GM18505 (cell line): ENCODE data around the gene GBA2.

Experiments used
- ATAC-seq: cut with Tn5 transposase; IDR thresholded peaks from one replicate; pipeline ENCODE4 v1.9.1; 2021; ENCODE audit not compliant: unreplicated experiment
- POLR2A ChIP-seq: IDR thresholded peaks from 4 replicates; pipeline ENCODE4 v1.6.1; 2011; ENCODE audit warnings: borderline replicate concordance; ENCODE audit not compliant: insufficient read depth, insufficient read length; ENCODE audit errors: extremely low read depth

Gene GBA2

DNA sequence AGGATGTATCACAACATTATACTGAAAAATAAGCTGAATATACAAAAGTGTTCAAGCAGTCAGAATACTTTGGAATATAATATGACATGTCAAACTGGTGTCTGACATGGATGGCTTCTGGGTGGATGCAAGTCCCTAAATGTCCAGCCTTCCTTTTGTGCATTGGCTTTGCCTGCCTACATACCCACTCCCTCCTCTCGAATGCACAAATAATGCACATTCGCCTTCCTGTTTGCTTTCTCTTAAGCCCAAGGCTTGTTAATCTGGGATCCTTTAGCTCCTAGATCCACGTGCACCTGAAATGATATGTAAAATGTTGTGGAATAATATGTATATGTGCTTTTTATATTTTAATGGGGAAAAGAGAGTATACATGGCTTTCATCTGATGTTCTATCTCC is 29.5 kb upstream of the GBA2 start:
- TF ChIP-seq POLR2A, result no peak
- no peak for ATAC-seq

DNA sequence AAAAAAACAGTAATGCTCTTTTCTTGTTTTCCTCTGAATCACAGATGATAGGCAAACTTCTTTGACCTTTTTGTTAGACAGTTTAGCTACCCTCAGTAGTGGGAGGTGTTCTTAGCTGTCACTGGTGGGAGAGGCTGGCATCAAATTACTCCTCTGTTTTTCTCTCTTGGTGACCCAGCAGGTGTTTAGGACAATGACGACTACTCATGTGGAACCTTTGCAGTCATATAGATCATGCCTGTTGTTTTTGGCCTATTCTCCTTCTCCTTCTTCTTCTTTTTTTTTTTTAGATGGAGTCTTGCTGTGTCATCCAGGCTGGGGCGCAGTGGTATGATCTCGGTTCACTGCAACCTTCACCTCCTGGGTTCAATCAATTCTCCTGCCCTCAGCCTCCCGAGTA is 27.0 kb upstream of the GBA2 start:
- TF ChIP-seq POLR2A, result no peak
- ATAC-seq, result no peak

DNA sequence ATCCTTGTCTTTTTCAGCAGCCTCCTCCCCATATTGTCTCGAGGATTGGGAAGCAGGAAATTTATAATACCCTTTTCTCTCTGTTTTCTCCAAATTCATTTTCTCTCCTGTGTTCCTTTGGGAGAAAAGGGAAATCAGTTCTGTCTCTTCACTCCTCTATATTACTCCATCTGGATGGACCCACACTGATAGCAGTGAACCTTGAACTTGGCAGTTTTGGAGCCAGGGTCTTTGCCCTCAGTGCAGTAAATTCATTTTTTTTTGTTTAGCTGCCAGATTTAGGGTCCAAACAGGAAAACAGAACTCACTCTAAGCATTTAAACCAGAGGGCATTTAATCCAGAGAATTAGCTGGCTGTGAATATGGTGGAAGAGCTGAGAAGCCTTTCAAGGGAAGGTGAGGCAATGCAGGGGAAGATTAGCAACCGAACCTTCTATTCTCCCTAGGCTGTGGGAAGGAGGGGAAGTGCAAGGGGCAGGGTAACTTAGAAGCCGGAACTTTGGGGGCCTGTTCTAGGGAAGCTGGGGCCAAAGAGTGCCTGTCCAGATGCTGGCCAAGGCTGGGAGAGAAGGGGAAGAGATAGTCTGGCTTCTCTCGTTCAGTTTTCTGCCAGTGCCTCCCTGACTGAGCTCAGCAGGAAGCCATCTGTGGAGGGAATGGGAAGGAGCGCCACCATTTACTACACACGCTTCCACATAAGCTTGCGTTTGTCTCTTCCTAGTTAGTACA is 26.0 kb upstream of the GBA2 start:
- no peak for ATAC-seq
- TF ChIP-seq POLR2A, result no peak

DNA sequence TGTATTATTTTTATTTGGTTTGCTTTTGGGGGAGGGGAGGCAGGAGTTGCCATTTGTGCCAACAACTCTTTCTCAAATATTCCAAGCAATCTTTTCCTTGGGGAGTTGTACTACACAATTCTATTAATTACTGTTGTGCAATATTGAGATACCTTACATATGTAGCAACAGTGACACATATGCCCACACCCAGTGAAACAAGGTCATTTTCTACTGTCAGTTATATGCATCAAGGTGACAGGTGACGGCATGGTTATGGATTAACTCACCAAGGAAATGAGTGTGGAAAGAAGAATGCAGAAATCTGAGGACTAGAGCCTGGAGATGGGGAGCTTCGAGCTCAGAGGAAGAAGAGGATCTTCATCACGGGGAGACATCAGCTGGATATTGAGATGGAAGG is 22.9 kb upstream of the GBA2 start:
- TF ChIP-seq POLR2A, result no peak
- no peak for ATAC-seq

DNA sequence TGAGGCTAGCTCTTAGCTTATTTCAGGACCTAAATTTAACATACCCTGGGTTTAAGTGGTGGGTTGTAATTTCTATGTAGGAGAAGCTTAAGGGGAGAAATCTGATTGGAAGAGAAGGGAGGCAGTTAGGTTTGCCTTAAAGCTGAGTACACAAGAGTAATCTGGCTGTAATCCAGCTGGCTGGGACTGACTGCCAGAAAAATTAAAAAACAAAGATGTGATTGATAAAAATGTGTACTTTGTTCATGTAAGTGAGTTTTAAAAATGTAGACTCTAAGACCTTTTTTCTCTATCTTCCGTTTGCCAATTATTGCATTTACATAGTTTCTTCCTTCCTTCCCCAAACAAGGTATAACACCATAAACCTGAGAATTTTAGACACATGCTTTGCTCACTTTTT is 22.5 kb upstream of the GBA2 start:
- no peak for TF ChIP-seq POLR2A
- ATAC-seq, result no peak

DNA sequence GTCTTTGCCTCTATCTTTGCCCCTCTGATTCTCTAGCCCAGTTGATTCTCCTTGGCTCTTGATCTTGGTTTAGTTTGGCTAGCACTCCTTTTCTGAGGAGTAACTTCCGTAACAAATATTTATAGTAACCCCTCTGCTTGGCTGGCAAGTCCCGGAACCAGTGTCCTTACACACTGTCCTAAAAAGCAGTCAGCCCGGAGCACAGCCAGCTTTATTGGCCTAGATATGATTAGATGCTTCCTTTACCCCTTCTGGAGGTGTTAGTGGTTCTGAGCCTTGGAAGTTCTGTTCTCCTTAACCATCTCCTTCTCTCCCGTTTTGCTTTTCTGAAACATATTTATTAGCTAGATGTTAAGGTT is 22.0 kb upstream of the GBA2 start:
- ATAC-seq, result no peak

DNA sequence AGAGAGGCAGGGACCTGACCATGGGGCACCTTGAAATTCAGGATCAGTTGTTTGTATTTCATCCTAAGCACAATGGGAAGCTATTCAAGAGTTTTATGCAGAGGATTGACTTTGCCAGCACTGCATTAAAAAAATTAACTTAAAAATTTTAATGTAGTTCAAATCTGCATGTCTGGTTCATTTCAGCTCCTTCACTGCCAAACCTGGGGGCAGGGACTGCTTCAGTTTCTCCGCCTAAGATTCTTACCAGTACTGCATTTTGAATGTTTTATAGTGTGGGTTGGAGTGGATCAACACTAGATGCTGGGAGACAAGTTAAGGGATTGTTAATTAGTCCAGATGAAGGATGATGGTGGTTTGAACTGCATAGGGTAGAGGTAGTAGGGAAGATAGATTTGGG is 20.7 kb upstream of the GBA2 start:
- no peak for ATAC-seq
- TF ChIP-seq POLR2A, result no peak

More for the DNA sequence above, 22.0 kb upstream of the GBA2 start:
- TF ChIP-seq POLR2A, result no peak

DNA sequence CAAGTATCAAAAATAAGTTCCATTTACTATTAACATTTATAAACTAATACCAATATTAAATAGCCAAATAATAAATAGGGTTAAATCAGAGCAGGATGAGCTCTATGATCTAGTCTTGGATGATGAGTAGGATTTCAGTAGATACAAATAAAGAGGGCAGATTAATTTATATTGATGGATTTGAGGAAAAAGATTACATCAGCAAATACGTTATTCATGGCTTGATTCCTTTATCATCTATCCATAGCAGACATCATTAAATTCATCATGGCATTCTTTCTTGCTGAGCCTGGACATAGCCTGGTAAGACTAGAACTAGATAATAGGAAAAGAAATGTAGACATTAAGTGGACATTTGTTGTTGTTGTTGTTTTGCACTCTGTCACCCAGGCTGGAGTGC is 18.4 kb upstream of the GBA2 start:
- TF ChIP-seq POLR2A, result no peak
- ATAC-seq, result no peak

DNA sequence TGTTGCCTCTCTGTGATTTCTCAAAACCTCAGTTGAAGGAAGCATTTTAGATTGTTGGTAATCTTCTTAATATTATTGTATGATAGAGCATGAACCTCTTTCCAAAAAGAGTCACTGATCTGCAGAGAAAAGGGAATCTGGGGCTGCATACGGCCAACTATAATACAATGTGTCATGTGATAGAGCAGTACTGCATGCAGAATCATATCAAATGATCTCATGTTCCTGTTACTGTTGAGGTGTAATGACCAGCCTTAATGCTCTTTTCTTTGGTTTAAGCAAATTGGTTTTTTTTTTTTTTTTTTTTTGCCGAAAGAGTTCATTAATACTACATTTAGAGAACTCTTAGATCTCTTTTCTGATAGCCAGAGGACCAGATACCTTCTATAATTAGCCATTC is 18.0 kb upstream of the GBA2 start:
- ATAC-seq, result no peak
- no peak for TF ChIP-seq POLR2A

DNA sequence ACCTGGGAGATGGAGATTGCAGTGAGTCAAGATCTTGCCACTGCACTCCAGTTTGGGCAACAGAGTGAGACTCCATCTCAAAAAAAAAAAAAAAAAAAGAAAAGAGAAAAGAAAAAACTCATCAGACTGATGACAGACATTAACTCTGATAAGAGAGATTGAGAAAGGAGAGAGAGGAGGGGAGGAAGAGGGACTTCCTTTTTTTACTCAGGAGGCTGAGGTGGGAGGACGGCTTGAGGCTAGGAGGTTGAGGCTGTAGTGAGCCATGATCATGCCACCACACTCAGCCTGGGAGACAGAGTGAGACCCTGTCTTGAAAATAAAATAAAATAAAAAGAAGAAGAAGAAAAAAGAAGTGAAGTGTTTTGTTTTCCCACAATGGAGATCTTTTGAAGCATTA is 14.8 kb upstream of the GBA2 start:
- ATAC-seq, result no peak
- no peak for TF ChIP-seq POLR2A

DNA sequence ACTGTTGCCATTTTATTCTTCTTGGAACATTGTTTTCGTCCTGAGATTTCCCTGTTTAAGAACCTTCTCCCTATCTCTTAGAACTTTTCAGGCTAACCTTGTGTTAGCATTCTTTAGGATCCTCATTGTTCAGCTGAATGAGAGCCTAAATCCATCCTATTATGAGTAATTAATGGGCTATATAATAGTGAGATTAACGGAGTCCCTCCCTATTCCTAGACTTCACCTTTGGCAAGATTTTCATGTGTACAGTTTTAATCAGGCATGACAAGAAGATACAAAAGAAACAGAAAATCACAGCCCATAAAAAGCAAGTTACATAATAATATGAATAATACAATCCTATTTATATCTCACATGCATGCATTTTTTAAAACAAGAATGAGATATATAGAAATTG is 14.2 kb upstream of the GBA2 start:
- no peak for TF ChIP-seq POLR2A
- ATAC-seq, result no peak

DNA sequence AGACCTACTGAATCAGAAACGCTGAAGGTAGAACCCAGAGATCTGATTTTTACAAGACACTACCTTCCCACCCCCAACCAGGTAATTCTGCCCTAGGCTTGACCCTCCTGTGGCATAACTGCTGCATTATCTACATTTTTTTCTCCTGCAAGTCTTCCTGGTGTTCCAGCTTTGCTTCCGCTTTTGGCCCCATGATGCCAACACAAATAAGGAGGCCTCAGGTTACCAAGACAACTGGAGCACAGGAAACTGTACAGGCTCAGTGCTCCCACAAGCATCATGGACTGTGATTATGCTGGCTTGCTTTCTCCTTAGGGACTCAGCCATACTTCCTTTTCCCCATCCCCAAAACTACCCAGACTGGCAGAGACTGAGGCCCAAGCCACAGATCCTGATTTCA is 11.6 kb upstream of the GBA2 start:
- no peak for ATAC-seq
- TF ChIP-seq POLR2A, result no peak

DNA sequence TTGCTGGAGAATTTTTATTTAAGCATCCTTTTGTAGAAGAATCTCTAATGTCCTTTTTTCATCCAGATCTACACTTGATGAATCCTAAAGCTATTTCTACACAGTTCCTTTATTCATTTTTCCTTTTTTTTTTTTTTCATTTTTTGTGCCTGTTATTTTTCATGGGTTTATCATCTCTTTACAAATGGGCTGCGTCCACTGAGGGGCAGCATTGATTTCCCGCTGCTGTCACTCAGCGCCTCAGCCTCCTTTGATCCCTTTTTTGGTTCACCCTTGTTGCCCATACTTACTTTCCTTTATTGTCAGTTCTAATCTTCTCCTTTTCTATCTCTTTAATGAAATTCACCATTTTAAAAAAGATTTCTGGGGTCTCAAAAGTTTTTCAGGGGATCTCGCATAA is 10.8 kb upstream of the GBA2 start:
- ATAC-seq, result no peak
- TF ChIP-seq POLR2A, result no peak

DNA sequence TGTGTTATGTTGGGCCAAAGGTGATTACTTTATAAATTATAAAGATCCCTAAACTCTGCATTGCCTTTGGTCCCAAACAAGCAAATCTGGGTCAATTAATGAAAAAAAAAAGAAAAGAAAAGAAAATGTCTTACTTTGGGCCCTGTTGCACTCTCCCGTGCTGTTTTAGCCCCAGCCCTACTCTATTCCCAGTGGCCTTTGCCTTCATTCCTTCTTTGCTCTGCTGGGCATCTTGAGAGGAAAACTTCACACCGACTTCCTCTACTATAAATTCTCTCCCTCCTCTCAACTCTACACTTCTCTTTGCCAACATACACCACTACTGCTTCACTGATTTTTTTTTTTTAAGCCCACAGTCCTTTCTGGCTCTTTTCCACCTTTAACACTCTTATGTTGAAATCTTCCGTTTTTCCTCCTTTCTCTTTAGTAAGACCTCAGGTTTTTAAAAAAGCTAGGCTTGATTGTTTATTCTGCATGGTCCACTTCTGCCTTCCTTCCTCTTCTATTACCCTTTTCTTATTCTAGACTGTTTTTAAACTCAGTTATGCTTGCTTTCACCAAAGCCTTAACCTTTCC is 9.5 kb upstream of the GBA2 start:
- TF ChIP-seq POLR2A, result no peak
- no peak for ATAC-seq

DNA sequence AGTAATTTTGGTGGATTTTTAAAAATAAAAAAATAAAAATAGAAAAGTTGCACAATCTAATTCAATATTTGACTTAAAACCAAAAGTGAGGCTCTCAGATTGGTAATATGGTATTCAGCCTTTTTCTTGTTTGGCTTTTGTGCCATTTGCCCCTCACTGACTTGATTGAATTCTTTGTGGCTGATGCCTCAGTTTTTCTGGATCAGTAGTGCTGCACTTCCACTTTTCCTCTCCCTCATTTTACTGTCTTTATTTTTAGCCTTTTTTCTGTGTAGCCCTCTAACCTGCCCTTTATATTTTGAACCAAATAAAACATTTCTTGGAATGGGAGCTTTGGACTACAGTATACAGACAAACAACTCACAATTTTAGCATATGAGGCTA is 8.9 kb upstream of the GBA2 start:
- TF ChIP-seq POLR2A, result no peak
- ATAC-seq, result no peak
